Stimulated activated CD4-positive, alpha-beta T cell treated with anti-CD3 and anti-CD28 coated beads, Interleukin-12 subunit alpha, Interleukin-12 subunit beta, amount 100 ng/mL, for 48 hours (primary cell): ENCODE results near the gene CD44.

Source experiments
- DNase-seq, 3 donors: peaks; one replicate each; pipeline ENCODE4 v3.0.0-alpha.2; 2020; ENCODE audit warnings: low read depth in 2 of 3, low spot score in 1 of 3

The CD44 gene

DNA sequence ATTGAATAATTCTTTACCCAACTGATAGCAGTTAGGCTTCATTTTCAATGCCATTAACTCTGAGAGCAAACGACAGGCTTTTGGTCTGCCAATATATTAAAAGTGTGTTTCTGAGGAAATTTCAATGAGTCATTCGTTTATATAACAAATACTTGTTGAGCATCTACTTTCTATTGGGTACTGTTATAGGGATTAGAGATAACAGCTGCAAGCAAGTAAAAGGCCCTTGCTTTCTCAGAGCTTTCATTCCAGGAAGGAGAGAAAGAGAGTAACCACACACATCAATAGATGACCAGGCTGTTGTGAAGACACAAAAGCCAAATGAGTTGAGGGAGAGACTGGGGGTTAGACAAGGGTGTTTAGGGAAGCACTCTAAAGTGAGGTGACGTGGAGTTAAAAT is 35.7 kb downstream of the CD44 start:
- no peak for DNase-seq

DNA sequence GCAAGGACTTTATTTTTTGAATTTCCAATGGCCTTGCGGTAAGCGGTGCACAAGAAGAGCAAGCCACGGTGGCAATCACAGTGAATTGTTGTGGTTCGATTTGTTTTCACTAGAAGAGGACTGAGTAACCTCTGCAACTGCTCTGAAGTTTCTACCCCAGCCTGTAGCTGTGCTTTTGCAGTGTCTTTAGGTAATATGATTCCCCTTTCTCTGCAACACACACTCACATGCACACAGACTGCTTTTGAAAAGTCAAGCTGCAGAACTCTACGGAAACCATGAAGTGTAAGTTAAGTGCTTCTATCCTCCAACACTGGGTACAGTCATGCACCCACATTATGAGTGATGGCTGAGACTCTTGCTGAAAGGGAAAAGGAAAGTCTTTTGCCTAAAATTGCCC is 38.4 kb downstream of the CD44 start:
- DNase-seq, result peak in 1 of 3 donors; percentile 30

DNA sequence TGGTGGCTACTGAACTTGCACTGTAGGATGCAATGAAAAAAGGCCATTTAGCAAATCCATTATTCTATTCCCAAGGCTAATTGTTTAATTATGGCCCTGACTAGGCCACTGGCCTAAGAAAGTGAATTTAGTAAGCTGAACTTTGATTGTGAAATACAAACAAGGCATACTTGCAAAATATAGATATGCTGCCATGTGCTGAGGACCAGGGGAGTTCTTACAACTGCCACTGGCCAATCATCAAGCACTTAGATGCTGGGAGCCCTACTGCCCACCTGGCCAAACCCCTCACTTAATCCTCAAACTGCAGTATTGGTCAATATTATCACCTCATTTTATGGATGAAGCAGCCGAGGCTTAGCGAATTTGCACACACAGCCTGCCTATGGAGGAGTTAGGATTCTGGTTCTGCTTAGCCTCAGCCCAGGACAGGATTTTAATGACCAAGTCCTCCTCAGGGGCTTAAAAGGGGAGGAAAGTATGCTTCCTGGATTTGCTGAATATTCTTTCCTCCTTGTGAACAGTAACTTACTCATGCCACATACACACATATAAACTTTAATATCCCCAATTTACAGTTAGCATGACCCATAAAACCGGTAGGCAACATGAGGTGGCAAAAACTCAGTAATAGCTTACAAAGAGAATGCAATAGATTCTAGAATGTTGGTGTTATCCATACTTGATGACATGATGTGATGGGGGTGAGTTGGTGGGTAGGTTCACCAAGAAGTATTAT is 39.3 kb downstream of the CD44 start:
- no peak for DNase-seq

- peak in 1 of 3 donors; percentile 16 for DNase-seq
These were observed 39.9 kb downstream of the CD44 start for GRCh38 chr11:35178873-35179272.

DNA sequence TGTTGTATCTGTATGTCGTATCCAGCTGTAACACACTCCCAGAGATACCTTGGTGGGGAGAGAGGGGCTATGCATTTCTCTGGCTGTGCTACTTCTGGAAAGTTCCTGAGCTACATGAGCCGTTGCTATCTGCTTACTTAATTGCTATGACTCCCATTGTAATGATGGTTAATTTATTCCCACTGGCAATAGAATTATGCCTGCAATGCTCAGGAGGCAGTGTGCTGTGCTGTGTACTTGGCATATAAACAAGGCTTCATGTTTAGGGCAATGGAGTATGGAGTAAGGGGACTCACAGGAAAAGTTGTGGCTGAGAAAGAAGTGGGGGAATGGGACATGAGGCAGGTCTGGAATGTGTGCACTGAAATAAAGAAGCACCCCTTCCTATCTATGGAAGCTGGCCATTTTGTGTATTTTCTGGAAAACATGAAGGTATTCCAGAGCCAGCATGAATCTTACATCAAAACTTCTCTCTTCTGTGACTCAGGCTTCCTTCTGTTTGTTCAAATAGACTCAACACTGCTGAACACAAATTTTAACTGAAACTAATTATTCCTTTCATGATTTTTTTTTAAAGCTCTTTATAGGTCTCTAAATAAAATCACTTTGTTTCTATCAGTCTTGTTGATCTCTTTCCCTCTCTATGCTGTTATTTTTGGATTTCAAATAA is 40.6 kb downstream of the CD44 start:
- DNase-seq, result no peak

GRCh38 chr11:35180317-35181233 is 41.6 kb downstream of the CD44 start:
- DNase-seq, result no peak

- no peak for DNase-seq
These were observed 43.5 kb downstream of the CD44 start for GRCh38 chr11:35182317-35182939.

GRCh38 chr11:35183326-35183925 is 44.5 kb downstream of the CD44 start:
- no peak for DNase-seq

- no peak for DNase-seq
These were observed 46.7 kb downstream of the CD44 start for GRCh38 chr11:35185696-35186095.

DNA sequence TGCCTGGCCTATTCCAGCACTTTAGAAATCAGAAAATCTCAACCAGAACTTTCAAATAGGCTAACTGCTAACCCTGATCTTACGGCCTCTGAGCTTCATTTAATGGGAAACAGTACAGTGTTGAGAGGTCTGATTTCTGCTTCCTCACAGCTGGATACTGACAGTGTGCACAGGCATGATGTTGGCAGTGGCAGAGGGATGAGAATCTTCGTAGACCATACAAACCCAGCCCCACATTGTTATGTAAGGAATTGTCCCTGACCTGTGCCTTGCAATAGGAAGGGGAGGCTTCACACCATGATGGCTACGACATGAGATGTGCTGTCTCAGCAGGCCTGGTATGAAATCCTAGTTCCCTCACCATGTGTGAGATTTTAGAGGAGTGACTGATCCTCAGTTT is 49.0 kb downstream of the CD44 start:
- DNase-seq, result no peak

DNA sequence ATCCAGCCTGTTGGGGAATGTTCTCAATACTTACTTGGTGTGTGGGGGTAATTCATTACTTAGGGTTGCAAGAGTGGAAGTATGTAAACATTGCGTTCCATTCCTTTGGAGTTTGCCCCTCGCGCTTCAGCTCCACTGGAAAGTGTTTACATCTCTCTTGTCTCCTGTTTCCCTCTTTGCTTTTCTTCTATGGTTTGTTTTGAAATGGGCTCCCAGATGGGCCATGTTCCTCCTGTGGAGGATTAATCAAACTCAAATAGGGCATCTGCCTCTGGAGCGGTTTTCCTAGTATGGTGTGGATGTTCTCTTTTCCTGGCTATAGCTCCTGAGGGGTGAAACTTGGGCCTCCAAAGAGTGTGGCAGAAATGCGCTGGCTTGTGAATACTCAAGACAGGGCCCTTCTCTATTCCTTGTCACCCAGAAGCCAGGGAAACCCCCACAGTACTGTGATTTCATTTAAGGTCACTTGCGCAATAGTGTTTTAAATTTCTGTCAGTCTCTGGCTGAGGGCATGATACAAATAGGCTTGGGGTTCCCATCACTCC is 51.9 kb downstream of the CD44 start:
- no peak for DNase-seq

GRCh38 chr11:35192347-35192746 is 53.4 kb downstream of the CD44 start:
- no peak for DNase-seq

DNA sequence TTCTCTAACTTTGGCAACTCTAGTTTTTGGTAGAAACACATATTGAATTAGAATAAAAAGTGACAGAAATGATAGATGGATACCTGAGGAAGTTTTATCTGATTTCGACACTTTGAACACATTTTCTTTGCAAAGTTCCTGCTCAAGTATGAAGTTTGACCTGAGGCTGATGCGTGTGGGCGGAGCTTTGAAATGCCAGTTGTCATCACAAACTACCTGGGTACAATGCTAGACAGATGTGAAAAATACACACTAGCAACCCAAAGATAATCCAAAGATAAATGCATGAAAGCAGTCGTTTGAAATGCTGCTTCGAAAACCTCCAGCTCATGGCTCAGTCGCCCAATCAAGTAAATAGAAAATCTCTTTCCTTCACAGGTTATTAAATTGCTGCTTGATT is 54.8 kb downstream of the CD44 start:
- DNase-seq, result no peak

DNA sequence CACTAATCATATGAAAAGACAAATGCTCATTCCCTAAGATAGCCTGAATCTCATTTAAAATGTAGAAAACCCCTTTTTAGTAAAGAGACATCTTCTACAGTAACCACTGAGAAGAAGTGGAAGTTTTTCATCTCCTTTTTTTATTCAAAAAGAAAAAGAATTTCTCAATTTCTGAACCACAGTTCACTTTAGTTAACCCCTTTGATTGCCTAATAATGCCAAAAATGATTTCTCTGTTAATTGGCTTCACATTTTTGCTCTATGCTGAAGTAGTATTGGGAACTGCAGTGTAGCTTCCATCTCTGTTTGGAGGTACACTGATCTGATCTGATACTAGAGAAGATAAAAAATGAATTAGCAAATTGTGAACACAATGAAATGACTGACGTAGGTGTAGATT is 58.3 kb downstream of the CD44 start:
- no peak for DNase-seq

- no peak for DNase-seq
These were observed 61.9 kb downstream of the CD44 start for GRCh38 chr11:35200811-35201341.

GRCh38 chr11:35204614-35205013 is 65.6 kb downstream of the CD44 start:
- DNase-seq, result no peak

GRCh38 chr11:35206616-35207015 is 67.6 kb downstream of the CD44 start:
- DNase-seq, result no peak

GRCh38 chr11:35207471-35208403 is 68.8 kb downstream of the CD44 start:
- DNase-seq, result no peak

GRCh38 chr11:35208795-35209194 is 69.8 kb downstream of the CD44 start:
- no peak for DNase-seq
